H1 (cell line): ENCODE data around the gene REM2. TPM values are rescaled to one million over a fixed set of nuclear protein-coding genes. Genes with fewer than 3 reads are reported as not detected.

Experiments used
- MAX ChIP-seq: IDR thresholded peaks from 2 replicates; pipeline ENCODE4 v1.6.1; 2012; ENCODE audit warnings: inconsistent platforms
- RAD21 ChIP-seq, 2 experiments: IDR thresholded peaks in 1 of 2; conservative IDR thresholded peaks in 1 of 2; 2 replicates each; pipeline ENCODE4 v1.6.1; 2011; ENCODE audit warnings: low read depth in 2 of 2, low read length in 2 of 2, improper control_type of control experiment in 1 of 2, inconsistent platforms in 1 of 2, mild to moderate bottlenecking in 1 of 2, moderate library complexity in 1 of 2
- USF2 ChIP-seq: IDR thresholded peaks from 2 replicates; pipeline ENCODE4 v1.6.1; 2011; ENCODE audit warnings: low read length, improper control_type of control experiment
- polyA plus RNA-seq, 7 experiments: library from polyadenylated mRNA; depleted of rRNA in 3 of 7; stranded (reverse) in 5 of 7; unstranded in 2 of 7; fragments of >200 nt in 5 of 7; fragments of 200-250 nt in 2 of 7; gene quantifications; 1 replicate in 5 of 7; 2 replicates in 1 of 7; 4 replicates in 1 of 7; pipeline versions ENCODE4 v1.2.1 to v1.2.3, GENCODE V29; 2011 to 2013; ENCODE audit warnings: missing spikeins in 2 of 7, mixed read lengths in 2 of 7
- total RNA-seq: library from RNA; stranded (reverse); fragmentation: NEBNext Ultra II Directional; extraction: Animal tissue kit (Norgen Biotek cat#: 25700); gene quantifications from 2 replicates; pipeline ENCODE4 v1.2.1, GENCODE V29; 2021

Gene REM2
- total and polyA plus RNA-seq, 2 of the 8 experiments (the other 6 are each of a cell fraction or from before 2014, with no cell fraction given), result 1.00 to 1.1 TPM

GRCh38 chr14:22900081-22900799 is 17.2 kb downstream of the REM2 start (continued):
- no peak for TF ChIP-seq USF2
- TF ChIP-seq MAX, result 0 out of 2 replicates have a peak, but pooled peaks have one; percentile 11
- TF ChIP-seq RAD21 (IDR thresholded peaks at IDR 0.05 in 1 of 2, conservative IDR thresholded peaks at IDR 0.05 in 1 of 2; ENCODE audit: low read depth in 2 of 2, low read length in 2 of 2), result peak; percentile 64 to 75
